NCI-H1105 treated with DMSO at 0.1 percent for 48 hours (cell line): ENCODE data around the gene SLC38A11.

ENCODE experiments used
- DNase-seq: peaks from one replicate; lab custom pipeline; 2025; lab: John Stamatoyannopoulos, UW

SLC38A11 gene

DNA sequence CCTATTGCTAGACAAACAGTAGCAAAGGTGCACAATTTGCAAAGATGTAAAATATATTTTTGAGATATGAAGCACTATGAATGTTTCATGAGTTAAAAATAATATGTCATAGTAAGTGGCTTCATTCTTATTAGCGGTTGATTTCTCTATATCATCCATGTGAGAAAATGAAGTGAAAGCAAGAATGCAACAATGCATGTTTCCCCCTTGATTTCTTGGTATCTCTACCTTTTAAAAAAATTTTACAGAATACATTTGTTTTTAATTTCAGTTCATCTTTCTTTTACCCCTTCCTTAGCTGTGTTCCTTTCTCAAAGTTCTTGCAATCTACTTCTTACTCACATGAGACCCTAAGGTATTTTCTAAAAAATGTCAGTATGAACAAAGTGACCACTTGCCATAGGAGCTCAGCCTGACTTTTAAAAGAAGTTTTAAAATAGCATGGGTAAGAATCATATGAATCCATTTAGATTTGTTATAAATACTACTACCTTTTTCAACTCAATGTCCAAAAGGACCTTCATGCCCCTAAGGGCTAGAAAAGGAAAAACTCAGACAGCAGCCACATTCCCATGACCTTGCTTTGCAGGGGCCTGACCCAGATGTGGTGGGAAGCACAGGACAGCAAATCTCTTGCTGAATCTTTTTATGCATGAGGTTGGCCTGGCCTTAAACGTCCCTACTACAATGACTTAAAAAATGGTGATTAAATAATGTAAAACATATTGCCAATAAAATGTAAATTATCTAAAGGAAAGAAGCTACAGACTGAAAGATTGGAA is 14.8 kb upstream of the SLC38A11 start:
- DNase-seq: no peak

DNA sequence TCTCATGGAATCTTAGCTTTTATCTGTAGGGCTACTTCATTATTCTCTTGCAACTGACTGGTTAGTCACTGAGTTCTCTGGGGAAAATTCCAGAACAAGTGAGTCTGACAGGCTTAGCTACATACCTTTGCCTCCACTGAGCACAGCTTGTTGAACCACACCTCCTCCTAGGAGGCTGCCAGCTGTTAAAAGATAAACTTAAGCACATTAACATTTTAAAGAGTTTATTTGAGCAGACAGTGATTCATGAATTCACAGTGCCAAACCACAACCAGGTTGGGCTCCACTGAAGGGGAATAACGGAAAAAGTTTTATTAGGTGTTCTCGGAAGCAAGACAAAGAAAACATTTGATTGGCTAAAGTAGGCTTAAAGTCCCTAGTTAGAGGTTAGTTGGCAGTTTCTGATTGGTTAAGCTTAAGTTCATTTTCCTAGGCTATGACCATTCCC is 12.5 kb upstream of the SLC38A11 start:
- DNase-seq: no peak

GRCh38 chr2:164967361-164967760 is 12.0 kb upstream of the SLC38A11 start:
- no peak for DNase-seq

GRCh38 chr2:164964700-164965099 is 9.4 kb upstream of the SLC38A11 start:
- DNase-seq: no peak

- DNase-seq: peak; percentile 92
These were observed 4.8 kb upstream of the SLC38A11 start for GRCh38 chr2:164960159-164960558.

DNA sequence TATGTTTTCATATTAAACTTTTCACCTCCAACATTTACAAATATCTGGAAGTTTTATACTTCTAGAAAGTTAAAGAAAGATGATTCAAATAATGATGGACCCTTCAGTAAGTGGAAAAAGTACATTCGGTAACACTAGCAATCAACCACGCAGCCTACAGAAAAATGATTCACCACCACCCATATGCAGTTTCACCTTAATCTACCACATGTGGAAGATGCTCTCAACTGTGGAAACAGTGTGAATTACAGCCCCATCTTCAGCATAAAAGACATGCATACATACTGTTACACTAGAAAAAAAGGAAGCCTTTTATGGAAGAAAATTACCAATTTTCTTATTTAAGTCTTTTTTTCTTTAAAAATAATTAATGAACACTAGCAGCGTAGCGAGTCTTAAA is 1.1 kb downstream of the SLC38A11 start:
- DNase-seq: no peak

- DNase-seq: no peak
These were observed 2.0 kb downstream of the SLC38A11 start for GRCh38 chr2:164953279-164953678.

- DNase-seq: no peak
These were observed 3.1 kb downstream of the SLC38A11 start for GRCh38 chr2:164952057-164952702.

GRCh38 chr2:164948540-164948939 is 6.8 kb downstream of the SLC38A11 start:
- DNase-seq: no peak

GRCh38 chr2:164947281-164947680 is 8.0 kb downstream of the SLC38A11 start:
- DNase-seq: no peak

- no peak for DNase-seq
These were observed 12.0 kb downstream of the SLC38A11 start for GRCh38 chr2:164943289-164943688.

DNA sequence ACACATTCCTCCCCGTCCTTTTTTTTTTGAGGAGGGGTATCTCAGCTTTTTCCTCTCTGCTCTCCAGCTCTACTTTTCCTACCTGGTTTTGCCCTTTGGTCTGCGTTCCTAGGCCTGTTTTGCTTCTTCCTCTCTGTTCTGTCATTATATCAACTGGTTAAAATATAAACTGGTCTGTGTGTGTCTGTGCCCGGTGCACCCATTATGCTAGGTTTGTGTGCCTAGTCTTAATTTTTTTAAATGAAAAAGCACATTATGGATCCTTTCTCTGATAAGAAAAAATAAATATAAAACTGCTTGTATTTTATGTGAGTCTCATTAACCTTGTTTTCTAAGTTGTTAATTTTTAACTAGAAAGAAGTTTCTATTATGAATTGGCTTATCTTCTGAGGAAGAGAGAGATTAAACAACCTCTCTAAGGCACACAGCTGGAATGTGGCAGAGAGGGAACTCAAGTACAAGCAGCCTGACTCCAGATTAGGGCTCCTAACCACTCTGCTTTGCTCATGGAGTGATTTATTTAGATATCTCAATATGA is 17.4 kb downstream of the SLC38A11 start:
- no peak for DNase-seq

GRCh38 chr2:164935118-164936101 is 19.9 kb downstream of the SLC38A11 start:
- peak; percentile 95 for DNase-seq

GRCh38 chr2:164934401-164935117 is 20.8 kb downstream of the SLC38A11 start:
- DNase-seq: no peak

GRCh38 chr2:164933671-164934189 is 21.6 kb downstream of the SLC38A11 start:
- DNase-seq: no peak

DNA sequence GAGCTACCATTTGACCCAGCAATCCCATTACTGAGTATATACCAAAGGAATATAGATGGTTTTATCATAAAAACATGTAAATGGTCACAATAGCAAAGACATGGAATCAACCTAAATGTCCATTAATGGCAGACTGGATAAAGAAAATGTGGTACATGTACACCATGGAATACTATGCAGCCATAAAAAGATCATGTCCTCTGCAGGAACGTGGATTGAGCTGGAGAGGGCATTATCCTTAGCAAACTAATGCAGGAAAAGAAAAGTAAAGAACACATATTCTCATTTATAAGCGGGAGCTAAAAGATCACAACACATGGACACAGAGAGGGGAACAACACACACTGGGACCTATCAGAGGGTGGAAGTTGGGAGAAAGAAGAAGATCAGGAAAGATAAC is 22.9 kb downstream of the SLC38A11 start:
- no peak for DNase-seq

GRCh38 chr2:164928101-164928673 is 27.1 kb downstream of the SLC38A11 start:
- DNase-seq: no peak

DNA sequence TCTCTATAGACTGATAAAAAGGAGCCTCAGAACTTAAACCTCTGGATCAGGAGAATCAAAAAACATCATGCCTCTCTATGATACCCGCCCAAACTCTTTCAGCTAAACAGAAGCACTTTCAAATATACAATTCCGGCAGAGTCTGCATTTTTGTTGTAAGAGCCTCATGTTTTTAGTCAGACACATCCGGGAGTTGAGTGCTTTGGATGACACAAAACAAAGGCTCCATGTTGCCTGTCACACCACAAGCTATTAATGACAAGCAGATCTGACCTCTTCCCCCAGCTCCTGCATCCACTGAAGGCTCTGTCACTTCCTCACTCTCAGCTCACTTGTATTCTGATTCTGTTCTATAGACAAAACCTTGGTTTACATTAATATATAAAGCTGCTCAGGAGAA is 33.2 kb downstream of the SLC38A11 start:
- DNase-seq: no peak

DNA sequence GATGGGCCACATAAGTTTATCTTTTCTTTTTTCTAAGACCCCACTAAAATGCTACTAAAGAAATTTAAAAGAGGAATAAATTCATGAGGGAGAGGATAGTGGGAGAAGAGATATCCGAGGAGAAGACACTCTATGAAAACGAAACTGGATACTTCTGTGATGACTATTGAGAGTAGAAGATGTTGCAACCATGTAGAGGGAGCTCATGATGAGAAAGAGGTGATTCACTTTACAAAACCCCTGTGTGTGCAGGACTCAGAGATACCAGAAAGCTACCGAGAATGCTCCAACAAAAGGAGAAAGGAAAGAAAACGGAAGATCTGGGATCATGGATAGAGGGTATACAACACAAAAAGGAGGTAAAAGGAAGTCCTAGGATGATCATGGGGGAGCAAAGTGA is 34.9 kb downstream of the SLC38A11 start:
- no peak for DNase-seq

DNA sequence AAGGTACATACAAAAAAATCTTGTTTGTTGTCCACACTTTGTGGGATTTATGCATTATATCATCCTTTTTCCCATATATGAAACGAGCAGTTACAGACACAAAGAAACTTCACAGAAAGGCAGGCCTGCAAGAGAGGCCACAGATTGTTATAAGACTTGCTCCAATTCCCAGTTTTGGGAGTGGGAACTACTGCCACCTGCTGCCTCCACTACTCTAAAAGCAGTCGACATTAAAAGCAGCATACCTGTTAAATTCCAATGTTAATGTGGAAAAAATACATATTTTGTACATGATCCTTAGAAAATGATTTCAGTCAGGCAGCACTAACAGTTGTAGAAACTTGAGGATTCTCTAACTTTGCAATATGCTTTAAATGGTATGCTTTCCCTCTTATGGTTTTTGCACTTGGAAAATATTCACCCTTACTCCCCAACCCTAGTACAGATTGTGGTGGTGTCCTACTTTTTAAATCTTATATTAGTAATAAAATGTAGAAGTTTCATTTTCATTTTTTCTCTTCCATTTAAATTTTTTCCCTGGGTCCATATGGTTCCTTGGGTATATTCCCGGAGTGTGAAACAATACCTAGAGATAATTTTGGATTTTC is 37.9 kb downstream of the SLC38A11 start:
- peak; percentile 53 for DNase-seq
